Fibroblast of lung (primary cell): ENCODE data around the gene C16orf96. TPM values are rescaled to one million over a fixed set of nuclear protein-coding genes. Genes with fewer than 3 reads are reported as not detected.

Source experiments
- DNase-seq, 2 donors: peaks; one replicate each; pipeline versions ENCODE4 v3.0.0 to v3.0.0-alpha.2; 2010; ENCODE audit warnings: low read depth in 2 of 2
- H2AFZ ChIP-seq: 2 replicates; pipeline ENCODE4 v1.5.1; 2012; ENCODE audit warnings: low read length, control low read depth, inconsistent platforms
- H3K27ac ChIP-seq: 2 replicates; pipeline ENCODE4 v1.5.1; 2011; ENCODE audit warnings: low read length, control low read depth; ENCODE audit not compliant: insufficient read depth
- H3K27me3 ChIP-seq: 2 replicates; pipeline ENCODE4 v1.5.1; 2011; ENCODE audit warnings: mild to moderate bottlenecking, low read length; ENCODE audit not compliant: control insufficient read depth, insufficient read depth
- H3K36me3 ChIP-seq: 2 replicates; pipeline ENCODE4 v1.5.1; 2011; ENCODE audit warnings: low read length; ENCODE audit not compliant: control insufficient read depth, insufficient read depth
- H3K4me1 ChIP-seq: 2 replicates; pipeline ENCODE4 v1.5.1; 2011; ENCODE audit warnings: low read length; ENCODE audit not compliant: control insufficient read depth, insufficient read depth; ENCODE audit errors: extremely low read depth
- H3K4me2 ChIP-seq: 2 replicates; pipeline ENCODE4 v1.5.1; 2011; ENCODE audit warnings: low read length, control low read depth; ENCODE audit not compliant: insufficient read depth; ENCODE audit errors: extremely low read depth
- H3K4me3 ChIP-seq, 4 experiments: fragments of 200-600 bp in 1 of 4; sonication (generic) in 1 of 4; replicated peaks in 1 of 4; 2 replicates each; pipeline ENCODE4 v1.5.1; 2011 to 2016; ENCODE audit warnings: low read length in 4 of 4, low read depth in 3 of 4, mild to moderate bottlenecking in 3 of 4, control low read depth in 2 of 4, inconsistent platforms in 1 of 4, mixed read lengths in 1 of 4; ENCODE audit not compliant: insufficient read depth in 1 of 4; ENCODE audit errors: control extremely low read depth in 1 of 4
- H3K79me2 ChIP-seq: 2 replicates; pipeline ENCODE4 v1.5.1; 2012; ENCODE audit warnings: mild to moderate bottlenecking, low read length, inconsistent platforms; ENCODE audit not compliant: control insufficient read depth, insufficient read depth
- H3K9ac ChIP-seq: 2 replicates; pipeline ENCODE4 v1.5.1; 2011; ENCODE audit warnings: mild to moderate bottlenecking, low read length, control low read depth; ENCODE audit not compliant: insufficient read depth
- H3K9me3 ChIP-seq: 2 replicates; pipeline ENCODE4 v1.5.1; 2012; ENCODE audit warnings: low read depth, low read length; ENCODE audit not compliant: control insufficient read depth, insufficient read depth
- H4K20me1 ChIP-seq: 2 replicates; pipeline ENCODE4 v1.5.1; 2011; ENCODE audit warnings: low read length; ENCODE audit not compliant: control insufficient read depth, insufficient read depth; ENCODE audit errors: extremely low read depth
- CTCF ChIP-seq, 2 donors: IDR thresholded peaks in 1 of 2; conservative IDR thresholded peaks in 1 of 2; 1 replicate in 1 of 2; 2 replicates in 1 of 2; pipeline ENCODE4 v1.5.1; 2011 to 2012; ENCODE audit warnings: low read length in 2 of 2, control low read depth in 1 of 2, inconsistent platforms in 1 of 2, low read depth in 1 of 2, mild to moderate bottlenecking in 1 of 2
- EZH2 ChIP-seq: IDR thresholded peaks from 2 replicates; pipeline ENCODE4 v1.5.1; 2012; ENCODE audit warnings: low read length, control low read depth, mild to moderate bottlenecking; ENCODE audit errors: missing control alignments
- polyA plus RNA-seq, 2 donors: library from polyadenylated mRNA; depleted of rRNA in 1 of 2; stranded (reverse) in 1 of 2; unstranded in 1 of 2; fragments of >200 nt; gene quantifications; 2 replicates each; pipeline ENCODE4 v1.2.1, GENCODE V29; 2011 to 2012; ENCODE audit warnings: missing spikeins in 1 of 2
- total RNA-seq: library from RNA; depleted of rRNA; stranded (reverse); fragments of >200 nt; gene quantifications from 2 replicates; pipeline ENCODE4 v1.2.1, GENCODE V29; 2014

Gene C16orf96
- total and polyA plus RNA-seq, 2 donors (not counting 1 experiment from before 2014, with no cell fraction given): under 0.01 TPM; not detected in 1

- Histone ChIP-seq H3K27ac (peak within 1 kb of the TSS; percentile 46), H3K4me2 (peak within 1 kb of the TSS; percentile 60), H4K20me1 (no peaks in the 10 kb centered on the region), H3K4me3 (peak within 1 kb of the TSS; percentile 43 to 68 (median 48)), H3K27me3 (no peaks in the 10 kb centered on the region), H3K79me2 (no peaks in the 10 kb centered on the region), H2AFZ (peak within 1 kb of the TSS; percentile 37), H3K4me1 (no peaks in the 10 kb centered on the region), H3K9ac (peak within 1 kb of the TSS; percentile 59), H3K36me3 (no peaks in the 10 kb centered on the region), H3K9me3 (no peaks in the 10 kb centered on the region)
- TF ChIP-seq EZH2 (no peak), CTCF (conservative IDR thresholded peaks at IDR 0.05 in 1 of 2, IDR thresholded peaks at IDR 0.05 in 1 of 2; ENCODE audit: low read depth in 1 of 2, low read length in 2 of 2) (no peak)
- DNase-seq: peak; percentile 90 to 96
Observed at GRCh38 chr16:4538350-4539235, 17.5 kb upstream of the C16orf96 start, which contains the start of gene CDIP1. CDIP1 (minus strand) TSS chr16:4538773; CDS start chr16:4514130, 24,643 bp downstream.

GRCh38 chr16:4539716-4540284 is 16.3 kb upstream of the C16orf96 start:
- no peak overlapping the region for H3K4me3 ChIP-seq

More at GRCh38 chr16:4539716-4540284, 16.3 kb upstream of the C16orf96 start:
- Histone ChIP-seq H2AFZ (no peak overlapping the region), H3K9ac (no peak overlapping the region), H3K27me3 (no peaks in the 10 kb centered on the region), H4K20me1 (no peaks in the 10 kb centered on the region), H3K36me3 (no peaks in the 10 kb centered on the region), H3K4me1 (no peaks in the 10 kb centered on the region), H3K4me2 (no peak overlapping the region), H3K79me2 (no peaks in the 10 kb centered on the region), H3K9me3 (no peaks in the 10 kb centered on the region), H3K27ac (no peak overlapping the region)
- DNase-seq: no peak
- TF ChIP-seq CTCF (conservative IDR thresholded peaks at IDR 0.05 in 1 of 2, IDR thresholded peaks at IDR 0.05 in 1 of 2; ENCODE audit: low read depth in 1 of 2, low read length in 2 of 2) (no peak), EZH2 (no peak)
